Measurements from ENCODE around the gene VCAN. TPM values are rescaled to one million over a fixed set of nuclear protein-coding genes. Genes with fewer than 3 reads are reported as not detected.

Gene VCAN
- total RNA-seq, 2 donors from 2014 or later, result 9.8 to 27.2 TPM

DNA sequence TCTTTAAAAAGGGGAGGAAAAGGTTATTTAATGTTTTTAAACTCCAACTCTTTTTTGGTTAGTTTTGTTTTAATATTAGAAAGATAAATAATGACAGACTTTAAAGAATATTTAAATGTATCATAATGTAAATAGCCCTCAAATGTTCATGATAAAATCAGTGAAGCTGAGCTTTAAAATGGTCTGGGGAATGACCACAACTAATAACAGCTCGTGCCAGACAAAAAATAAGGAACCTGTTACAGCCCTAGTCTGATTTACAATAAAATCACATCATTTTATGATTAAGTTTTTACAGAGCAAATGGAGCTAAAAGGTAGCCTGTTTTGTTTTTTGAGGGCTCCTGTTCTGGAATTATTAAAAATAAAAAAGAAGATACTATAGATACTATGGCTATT lies 46.1 kb downstream of the VCAN start:
- no peak overlapping the region for H3K9ac ChIP-seq (ENCODE audit: low read depth in 2 of 2, low read length in 2 of 2)
- H3K27ac ChIP-seq, result no peak overlapping the region
- TF ChIP-seq, protein P1, sequence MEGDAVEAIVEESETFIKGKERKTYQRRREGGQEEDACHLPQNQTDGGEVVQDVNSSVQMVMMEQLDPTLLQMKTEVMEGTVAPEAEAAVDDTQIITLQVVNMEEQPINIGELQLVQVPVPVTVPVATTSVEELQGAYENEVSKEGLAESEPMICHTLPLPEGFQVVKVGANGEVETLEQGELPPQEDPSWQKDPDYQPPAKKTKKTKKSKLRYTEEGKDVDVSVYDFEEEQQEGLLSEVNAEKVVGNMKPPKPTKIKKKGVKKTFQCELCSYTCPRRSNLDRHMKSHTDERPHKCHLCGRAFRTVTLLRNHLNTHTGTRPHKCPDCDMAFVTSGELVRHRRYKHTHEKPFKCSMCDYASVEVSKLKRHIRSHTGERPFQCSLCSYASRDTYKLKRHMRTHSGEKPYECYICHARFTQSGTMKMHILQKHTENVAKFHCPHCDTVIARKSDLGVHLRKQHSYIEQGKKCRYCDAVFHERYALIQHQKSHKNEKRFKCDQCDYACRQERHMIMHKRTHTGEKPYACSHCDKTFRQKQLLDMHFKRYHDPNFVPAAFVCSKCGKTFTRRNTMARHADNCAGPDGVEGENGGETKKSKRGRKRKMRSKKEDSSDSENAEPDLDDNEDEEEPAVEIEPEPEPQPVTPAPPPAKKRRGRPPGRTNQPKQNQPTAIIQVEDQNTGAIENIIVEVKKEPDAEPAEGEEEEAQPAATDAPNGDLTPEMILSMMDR (IDR thresholded peaks at IDR 0.05), result no peak
- no peak overlapping the region for H3K4me3 ChIP-seq
- DNase-seq, result no peak
- no peaks in the 10 kb centered on the region for H3K4me1 ChIP-seq
- H3K36me3 ChIP-seq, result no peaks in the 10 kb centered on the region
- no peaks in the 10 kb centered on the region for H3K9me3 ChIP-seq
- H3K27me3 ChIP-seq, result no peaks in the 10 kb centered on the region
- intact Hi-C loops (cut with DNase I), result no loop called here

DNA sequence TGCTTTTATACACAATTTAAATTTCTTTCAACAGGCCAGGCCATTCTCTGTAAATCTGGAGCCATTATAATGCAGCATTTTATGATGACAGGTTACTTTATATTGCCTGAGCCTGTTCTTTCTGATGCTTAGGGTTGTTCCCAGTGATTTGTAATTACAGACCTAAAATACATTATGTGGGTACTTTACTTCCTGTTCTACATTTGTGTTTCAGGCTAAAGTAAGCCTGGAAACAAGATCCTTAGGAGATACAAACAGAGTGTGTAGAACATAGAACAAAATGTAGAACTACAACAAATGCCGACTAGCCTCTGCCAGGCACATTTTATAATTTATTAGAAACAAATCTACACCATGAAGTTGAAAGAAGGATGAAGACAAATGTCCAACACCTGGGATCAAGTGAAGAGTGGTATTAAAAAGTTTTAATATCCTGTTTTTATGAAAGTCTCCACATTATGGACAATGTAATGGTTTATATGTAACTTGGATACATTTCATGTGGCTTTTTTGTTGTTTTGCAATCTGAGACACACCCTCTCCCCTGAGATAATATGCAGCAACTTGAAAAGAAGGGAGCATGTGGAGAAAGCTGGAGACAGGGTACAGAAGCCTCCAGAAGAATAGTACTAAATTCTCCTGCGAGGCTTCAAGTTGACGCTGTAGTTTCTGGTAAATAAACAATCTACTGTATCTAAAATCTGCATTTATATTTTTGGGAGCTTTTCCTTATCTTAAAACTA lies 46.9 kb downstream of the VCAN start:
- TF ChIP-seq, protein P1 (IDR thresholded peaks at IDR 0.05), result no peak
- Histone ChIP-seq H3K9me3 (no peaks in the 10 kb centered on the region), H3K4me3 (no peak overlapping the region), H3K36me3 (no peaks in the 10 kb centered on the region), H3K27me3 (no peaks in the 10 kb centered on the region), H3K9ac (ENCODE audit: low read depth in 2 of 2, low read length in 2 of 2) (no peak overlapping the region), H3K27ac (no peak overlapping the region), H3K4me1 (no peaks in the 10 kb centered on the region)
- intact Hi-C loops (cut with DNase I), result no loop called here
- no peak for DNase-seq

DNA sequence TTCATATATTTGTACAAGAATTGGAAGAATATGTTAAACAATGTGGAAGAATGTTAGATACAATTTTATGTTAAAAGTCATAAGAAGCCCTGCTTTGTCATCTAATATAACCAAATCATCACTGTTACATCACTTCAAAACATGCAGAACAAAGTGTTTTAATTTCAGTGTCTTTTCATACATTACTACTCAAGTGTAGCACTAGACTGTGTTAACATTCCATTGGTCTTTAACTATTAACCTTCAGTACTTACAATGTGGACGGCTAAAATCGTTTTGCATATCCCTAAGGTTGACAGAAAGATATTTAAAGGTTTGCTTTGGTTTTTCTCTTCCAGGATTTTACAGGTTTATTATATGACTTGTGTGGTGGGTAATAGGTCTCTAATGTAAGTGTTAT lies 50.9 kb downstream of the VCAN start:
- DNase-seq, result no peak

DNA sequence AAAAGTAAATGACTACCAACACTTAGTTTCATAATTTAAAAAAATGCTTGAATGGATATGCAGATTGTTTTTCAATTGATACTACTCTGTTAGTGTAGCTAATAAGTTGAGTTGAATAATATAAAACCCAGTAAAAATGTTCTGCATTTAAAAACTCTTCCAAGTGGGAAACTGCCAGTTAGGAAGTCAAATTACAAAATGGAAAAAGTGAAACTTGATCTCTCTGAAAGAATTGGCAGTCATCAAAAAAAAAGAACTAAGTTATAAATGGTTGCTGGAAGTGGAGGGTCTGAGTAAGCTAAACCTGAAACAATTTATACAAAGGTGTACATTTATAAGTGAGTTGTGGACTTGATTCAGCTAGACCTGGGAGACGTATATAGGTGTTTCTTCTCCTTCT lies 52.4 kb downstream of the VCAN start:
- TF ChIP-seq, protein P1 (IDR thresholded peaks at IDR 0.05), result no peak
- Histone ChIP-seq H3K4me3 (no peak overlapping the region), H3K4me1 (no peaks in the 10 kb centered on the region), H3K27me3 (no peaks in the 10 kb centered on the region), H3K36me3 (no peaks in the 10 kb centered on the region), H3K27ac (no peak overlapping the region), H3K9me3 (no peaks in the 10 kb centered on the region), H3K9ac (ENCODE audit: low read depth in 2 of 2, low read length in 2 of 2) (no peak overlapping the region)
- intact Hi-C loops (cut with DNase I), result no loop called here
- no peak for DNase-seq

More for the DNA sequence above, 50.9 kb downstream of the VCAN start:
- H3K9me3 ChIP-seq, result no peaks in the 10 kb centered on the region
- H3K9ac ChIP-seq (ENCODE audit: low read depth in 2 of 2, low read length in 2 of 2), result no peak overlapping the region
- H3K4me3 ChIP-seq, result no peak overlapping the region
- H3K36me3 ChIP-seq, result no peaks in the 10 kb centered on the region
- no peak overlapping the region for H3K27ac ChIP-seq
- intact Hi-C loops (cut with DNase I), result no loop called here
- no peaks in the 10 kb centered on the region for H3K4me1 ChIP-seq
- H3K27me3 ChIP-seq, result no peaks in the 10 kb centered on the region
- TF ChIP-seq, protein P1 (IDR thresholded peaks at IDR 0.05), result no peak

DNA sequence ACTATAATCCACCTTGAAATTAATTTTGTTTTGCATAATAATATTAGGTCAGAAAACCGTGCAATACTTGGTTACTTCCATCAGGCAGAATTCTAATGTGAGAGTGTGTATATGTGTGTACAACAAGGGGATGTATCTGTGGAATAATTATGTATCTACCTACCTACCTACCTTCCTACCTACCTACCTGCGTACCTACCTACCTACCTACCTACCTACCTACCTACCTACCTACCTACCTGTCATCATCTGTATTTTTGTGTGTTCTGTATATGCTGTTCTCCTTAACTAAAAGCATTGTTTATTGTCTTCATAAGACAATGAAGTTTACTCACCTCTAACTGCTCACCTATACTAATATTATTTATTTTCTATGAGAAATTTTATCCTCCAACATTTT lies 52.8 kb downstream of the VCAN start:
- H3K4me1 ChIP-seq, result no peaks in the 10 kb centered on the region

More for the DNA sequence above, 52.8 kb downstream of the VCAN start:
- no peak for DNase-seq
- Histone ChIP-seq H3K9me3 (no peaks in the 10 kb centered on the region), H3K27me3 (no peaks in the 10 kb centered on the region), H3K9ac (ENCODE audit: low read depth in 2 of 2, low read length in 2 of 2) (no peak overlapping the region), H3K27ac (no peak overlapping the region), H3K4me3 (no peak overlapping the region), H3K36me3 (no peaks in the 10 kb centered on the region)
- intact Hi-C loops (cut with DNase I), result no loop called here
- TF ChIP-seq, protein P1 (IDR thresholded peaks at IDR 0.05), result no peak

Data from colonic mucosa (tissue), 4 donors.